ENCODE results near the gene TIMM22.

- TF ChIP-seq ZFP30 (CRISPR knock-in tag; IDR thresholded peaks at IDR 0.05) (no peak), CREB5 (CRISPR knock-in tag; IDR thresholded peaks at IDR 0.05; ENCODE audit: low read depth) (no peak)
- TF ChIP-seq, protein P1, sequence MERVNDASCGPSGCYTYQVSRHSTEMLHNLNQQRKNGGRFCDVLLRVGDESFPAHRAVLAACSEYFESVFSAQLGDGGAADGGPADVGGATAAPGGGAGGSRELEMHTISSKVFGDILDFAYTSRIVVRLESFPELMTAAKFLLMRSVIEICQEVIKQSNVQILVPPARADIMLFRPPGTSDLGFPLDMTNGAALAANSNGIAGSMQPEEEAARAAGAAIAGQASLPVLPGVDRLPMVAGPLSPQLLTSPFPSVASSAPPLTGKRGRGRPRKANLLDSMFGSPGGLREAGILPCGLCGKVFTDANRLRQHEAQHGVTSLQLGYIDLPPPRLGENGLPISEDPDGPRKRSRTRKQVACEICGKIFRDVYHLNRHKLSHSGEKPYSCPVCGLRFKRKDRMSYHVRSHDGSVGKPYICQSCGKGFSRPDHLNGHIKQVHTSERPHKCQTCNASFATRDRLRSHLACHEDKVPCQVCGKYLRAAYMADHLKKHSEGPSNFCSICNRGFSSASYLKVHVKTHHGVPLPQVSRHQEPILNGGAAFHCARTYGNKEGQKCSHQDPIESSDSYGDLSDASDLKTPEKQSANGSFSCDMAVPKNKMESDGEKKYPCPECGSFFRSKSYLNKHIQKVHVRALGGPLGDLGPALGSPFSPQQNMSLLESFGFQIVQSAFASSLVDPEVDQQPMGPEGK (CRISPR knock-in tag; IDR thresholded peaks at IDR 0.05; ENCODE audit: borderline replicate concordance): no peak
Measured at GRCh38 chr17:1009229-1010085, 12.5 kb downstream of the TIMM22 start.
